Ishikawa (cell line): ENCODE measurements around the gene LRRC47.

Experiments used
- CEBPB ChIP-seq: IDR thresholded peaks from 2 replicates; pipeline ENCODE4 v1.6.1; 2012
- CREB1 ChIP-seq: IDR thresholded peaks from 2 replicates; pipeline ENCODE4 v1.6.1; 2012; ENCODE audit warnings: low read depth
- EGR1 ChIP-seq: IDR thresholded peaks from 2 replicates; pipeline ENCODE4 v1.6.1; 2012
- EP300 ChIP-seq: IDR thresholded peaks from 2 replicates; pipeline ENCODE4 v1.6.1; 2012; ENCODE audit warnings: borderline replicate concordance
- FOXM1 ChIP-seq: IDR thresholded peaks from 2 replicates; pipeline ENCODE4 v1.6.1; 2012; ENCODE audit warnings: low read depth, borderline replicate concordance
- NFIC ChIP-seq: IDR thresholded peaks from 2 replicates; pipeline ENCODE4 v1.6.1; 2012
- RAD21 ChIP-seq: IDR thresholded peaks from 2 replicates; pipeline ENCODE4 v1.6.1; 2012; ENCODE audit warnings: low read depth
- TAF1 ChIP-seq: IDR thresholded peaks from 2 replicates; pipeline ENCODE4 v1.6.1; 2012; ENCODE audit warnings: low read depth, mild to moderate bottlenecking
- TCF12 ChIP-seq: IDR thresholded peaks from 2 replicates; pipeline ENCODE4 v1.6.1; 2012; ENCODE audit warnings: low read depth
- TEAD4 ChIP-seq: IDR thresholded peaks from 2 replicates; pipeline ENCODE4 v1.6.1; 2012
- YY1 ChIP-seq: IDR thresholded peaks from 2 replicates; pipeline ENCODE4 v1.6.1; 2012; ENCODE audit warnings: low read depth
- ZBTB7A ChIP-seq: IDR thresholded peaks from 2 replicates; pipeline ENCODE4 v1.6.1; 2012; ENCODE audit warnings: low read depth
- TF ChIP-seq, protein P1 (sequence below): IDR thresholded peaks from 2 replicates; pipeline ENCODE4 v1.6.1; 2012
- TF ChIP-seq, protein P2 (sequence below): IDR thresholded peaks from 2 replicates; pipeline ENCODE4 v1.6.1; 2012; ENCODE audit warnings: low read depth, mild to moderate bottlenecking
- TF ChIP-seq, protein P3 (sequence below): IDR thresholded peaks from 2 replicates; pipeline ENCODE4 v1.6.1; 2012

LRRC47 gene

DNA sequence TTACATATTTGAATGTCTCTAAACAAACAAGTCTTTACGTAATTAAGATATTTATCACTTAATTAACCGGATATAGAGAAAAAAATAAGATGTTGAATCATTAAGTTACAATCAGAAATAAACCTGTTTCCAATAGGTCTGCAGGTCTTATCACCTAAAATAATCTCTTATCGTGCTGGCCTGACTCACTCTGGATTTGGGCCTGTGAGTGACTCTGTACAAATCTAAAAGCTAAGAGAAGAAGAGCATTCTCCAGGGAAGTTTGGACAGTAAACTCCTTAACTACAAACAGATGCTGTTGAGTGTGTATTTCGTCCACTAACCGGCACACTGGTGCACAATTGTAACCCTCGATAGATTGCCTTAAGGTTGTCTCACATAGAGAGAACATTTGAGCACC is 35.4 kb upstream of the LRRC47 start:
- TF ChIP-seq EP300 (no peak), YY1 (no peak), FOXM1 (no peak), RAD21 (no peak), NFIC (no peak)
- TF ChIP-seq, protein P1, sequence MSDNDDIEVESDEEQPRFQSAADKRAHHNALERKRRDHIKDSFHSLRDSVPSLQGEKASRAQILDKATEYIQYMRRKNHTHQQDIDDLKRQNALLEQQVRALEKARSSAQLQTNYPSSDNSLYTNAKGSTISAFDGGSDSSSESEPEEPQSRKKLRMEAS, result no peak
- TF ChIP-seq, protein P2, sequence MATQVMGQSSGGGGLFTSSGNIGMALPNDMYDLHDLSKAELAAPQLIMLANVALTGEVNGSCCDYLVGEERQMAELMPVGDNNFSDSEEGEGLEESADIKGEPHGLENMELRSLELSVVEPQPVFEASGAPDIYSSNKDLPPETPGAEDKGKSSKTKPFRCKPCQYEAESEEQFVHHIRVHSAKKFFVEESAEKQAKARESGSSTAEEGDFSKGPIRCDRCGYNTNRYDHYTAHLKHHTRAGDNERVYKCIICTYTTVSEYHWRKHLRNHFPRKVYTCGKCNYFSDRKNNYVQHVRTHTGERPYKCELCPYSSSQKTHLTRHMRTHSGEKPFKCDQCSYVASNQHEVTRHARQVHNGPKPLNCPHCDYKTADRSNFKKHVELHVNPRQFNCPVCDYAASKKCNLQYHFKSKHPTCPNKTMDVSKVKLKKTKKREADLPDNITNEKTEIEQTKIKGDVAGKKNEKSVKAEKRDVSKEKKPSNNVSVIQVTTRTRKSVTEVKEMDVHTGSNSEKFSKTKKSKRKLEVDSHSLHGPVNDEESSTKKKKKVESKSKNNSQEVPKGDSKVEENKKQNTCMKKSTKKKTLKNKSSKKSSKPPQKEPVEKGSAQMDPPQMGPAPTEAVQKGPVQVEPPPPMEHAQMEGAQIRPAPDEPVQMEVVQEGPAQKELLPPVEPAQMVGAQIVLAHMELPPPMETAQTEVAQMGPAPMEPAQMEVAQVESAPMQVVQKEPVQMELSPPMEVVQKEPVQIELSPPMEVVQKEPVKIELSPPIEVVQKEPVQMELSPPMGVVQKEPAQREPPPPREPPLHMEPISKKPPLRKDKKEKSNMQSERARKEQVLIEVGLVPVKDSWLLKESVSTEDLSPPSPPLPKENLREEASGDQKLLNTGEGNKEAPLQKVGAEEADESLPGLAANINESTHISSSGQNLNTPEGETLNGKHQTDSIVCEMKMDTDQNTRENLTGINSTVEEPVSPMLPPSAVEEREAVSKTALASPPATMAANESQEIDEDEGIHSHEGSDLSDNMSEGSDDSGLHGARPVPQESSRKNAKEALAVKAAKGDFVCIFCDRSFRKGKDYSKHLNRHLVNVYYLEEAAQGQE, result no peak

DNA sequence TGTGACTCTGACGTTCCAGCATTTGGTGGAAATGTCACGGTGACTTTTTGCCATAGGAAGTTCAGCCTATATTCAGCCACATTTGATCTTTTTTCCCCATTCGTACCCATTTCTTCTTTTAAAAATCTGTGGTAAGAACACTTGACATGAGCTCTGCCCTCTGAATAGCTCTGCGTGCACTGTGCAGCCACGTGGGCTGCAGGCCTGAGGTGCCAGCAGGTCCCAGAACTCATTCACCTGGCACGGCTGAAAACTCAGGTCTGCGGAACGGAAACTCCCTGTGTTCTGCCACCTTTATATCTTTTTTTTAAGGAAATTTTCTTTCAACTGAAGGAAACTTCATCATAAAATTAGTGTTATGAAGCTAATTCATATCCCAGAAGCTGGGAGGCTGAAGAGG is 32.1 kb upstream of the LRRC47 start:
- no peak for TF ChIP-seq YY1
- no peak for TF ChIP-seq ZBTB7A
- no peak for TF ChIP-seq CREB1
- TF ChIP-seq NFIC, result no peak
- TF ChIP-seq, protein P1, result no peak
- no peak for TF ChIP-seq RAD21
- no peak for TF ChIP-seq TAF1
- no peak for TF ChIP-seq EP300
- no peak for TF ChIP-seq CEBPB
- no peak for TF ChIP-seq TEAD4
- TF ChIP-seq, protein P3, sequence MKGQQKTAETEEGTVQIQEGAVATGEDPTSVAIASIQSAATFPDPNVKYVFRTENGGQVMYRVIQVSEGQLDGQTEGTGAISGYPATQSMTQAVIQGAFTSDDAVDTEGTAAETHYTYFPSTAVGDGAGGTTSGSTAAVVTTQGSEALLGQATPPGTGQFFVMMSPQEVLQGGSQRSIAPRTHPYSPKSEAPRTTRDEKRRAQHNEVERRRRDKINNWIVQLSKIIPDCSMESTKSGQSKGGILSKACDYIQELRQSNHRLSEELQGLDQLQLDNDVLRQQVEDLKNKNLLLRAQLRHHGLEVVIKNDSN, result no peak
- TF ChIP-seq EGR1, result no peak

DNA sequence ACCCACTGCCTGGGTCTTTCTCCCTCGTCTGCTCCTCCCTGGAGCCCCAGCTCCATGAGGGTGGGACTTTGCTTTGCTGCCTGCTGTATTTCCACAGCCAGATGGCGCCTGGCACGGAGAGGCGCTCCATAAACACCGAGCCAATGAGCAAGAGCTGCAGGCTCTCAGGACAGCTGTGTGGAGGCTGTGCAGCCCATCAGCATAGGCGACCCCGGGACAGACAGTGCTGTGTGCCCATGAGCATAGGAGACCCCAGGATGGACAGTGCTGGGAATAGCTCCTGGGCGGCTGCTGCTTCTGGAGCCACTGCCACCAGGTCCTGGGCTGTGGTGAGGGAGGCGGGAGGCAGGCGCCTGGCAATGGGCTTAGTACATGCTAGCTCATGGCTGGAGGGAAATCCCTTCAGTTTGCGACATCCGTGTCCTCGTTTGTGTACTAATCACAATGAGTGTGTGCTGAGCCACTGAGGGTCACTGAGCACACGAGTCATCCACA is 31.6 kb upstream of the LRRC47 start:
- TF ChIP-seq CEBPB (no peak), NFIC (no peak), TAF1 (no peak), FOXM1 (no peak), ZBTB7A (no peak), CREB1 (no peak), TEAD4 (no peak), EGR1 (no peak), TCF12 (no peak), RAD21 (no peak), YY1 (no peak)
- TF ChIP-seq, protein P3, result no peak
- TF ChIP-seq, protein P2, result no peak
- TF ChIP-seq, protein P1, result no peak

DNA sequence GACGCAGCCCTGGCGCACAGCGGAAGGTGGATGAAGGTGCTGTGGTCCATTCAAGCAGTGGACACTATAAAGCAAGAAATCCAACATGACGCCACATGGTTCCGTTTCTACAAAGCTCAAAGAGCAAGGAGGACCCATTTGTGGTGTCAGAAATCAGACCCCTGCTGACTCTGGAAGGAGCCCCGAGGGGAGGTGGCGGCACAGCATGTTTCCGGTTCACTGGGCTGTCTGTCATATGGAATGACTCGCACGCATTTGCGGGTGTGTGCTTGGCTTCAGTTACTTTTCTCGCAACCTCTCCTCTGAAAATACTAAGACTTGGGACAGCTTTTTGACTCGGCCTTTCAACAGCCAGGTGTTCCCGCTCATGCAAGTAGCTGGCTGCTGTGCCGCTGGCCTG is 29.1 kb upstream of the LRRC47 start:
- TF ChIP-seq RAD21 (no peak), CEBPB (no peak), TCF12 (no peak), ZBTB7A (no peak), TEAD4 (no peak), EP300 (no peak), NFIC (no peak), YY1 (no peak), CREB1 (no peak), EGR1 (no peak), FOXM1 (no peak)
- TF ChIP-seq, protein P2, result no peak
- TF ChIP-seq, protein P1, result no peak
- TF ChIP-seq, protein P3, result no peak
